IMR-90 (cell line): ENCODE measurements around the gene ADAMTSL2. TPM values are rescaled to one million over a fixed set of nuclear protein-coding genes. Genes with fewer than 3 reads are reported as not detected.

ENCODE experiments used
- ATAC-seq: fragments of 200-7000 bp; cut with Tn5 transposase; 2 replicates; pipeline ENCODE4 v1.9.1; 2020; ENCODE audit warnings: low read depth, mild to moderate bottlenecking, moderate library complexity
- BruUV-seq: library from RNA; stranded (reverse); fragments of 400-500 nt; replicated peaks from 2 replicates; lab custom pipeline; 2021; lab: Mats Ljungman, UMichigan
- CTCF ChIA-PET: fragments of 300-600 bp; formaldehyde crosslinking; extraction: SDS; loops from one replicate; lab custom pipeline; 2021; ENCODE audit warnings: antibody characterized with exemption; lab: Yijun Ruan, JAX
- POLR2A ChIA-PET: fragments of 300-600 bp; sonication (Branson Sonifier 250); formaldehyde crosslinking; loops from one replicate; lab custom pipeline; 2022; ENCODE audit warnings: antibody characterized with exemption; ENCODE audit not compliant: unreplicated experiment; lab: Charles Lee
- DNase-seq: peaks from one replicate; pipeline ENCODE4 v3.0.0; 2013
- H2AFZ ChIP-seq: replicated peaks from 2 replicates; pipeline ENCODE3; 2013; ENCODE audit warnings: low read length, mild to moderate bottlenecking; ENCODE audit not compliant: poor library complexity
- H2AK5ac ChIP-seq: 2 replicates; pipeline ENCODE4 v1.6.1; 2013; ENCODE audit warnings: low read depth, low read length, inconsistent platforms
- H2AK9ac ChIP-seq: replicated peaks from 2 replicates; pipeline ENCODE3; 2013; ENCODE audit warnings: mild to moderate bottlenecking, low read depth, low read length, moderate library complexity; ENCODE audit not compliant: poor library complexity
- H2BK120ac ChIP-seq: 2 replicates; pipeline ENCODE4 v1.6.1; 2013; ENCODE audit warnings: low read depth, low read length, inconsistent platforms
- H2BK15ac ChIP-seq: 3 replicates; pipeline ENCODE4 v1.6.1; 2013; ENCODE audit warnings: low read depth, low read length, inconsistent platforms
- H2BK20ac ChIP-seq: 2 replicates; pipeline ENCODE4 v1.6.1; 2013; ENCODE audit warnings: low read depth, mild to moderate bottlenecking, inconsistent platforms, low read length, moderate library complexity
- H2BK5ac ChIP-seq: 2 replicates; pipeline ENCODE4 v1.6.1; 2013; ENCODE audit warnings: mild to moderate bottlenecking, low read depth, low read length, inconsistent platforms; ENCODE audit not compliant: poor library complexity, severe bottlenecking
- H3K14ac ChIP-seq: replicated peaks from 2 replicates; pipeline ENCODE4 v1.6.1; 2013; ENCODE audit warnings: low read depth, low read length, inconsistent platforms
- H3K18ac ChIP-seq: 2 replicates; pipeline ENCODE4 v1.6.1; 2013; ENCODE audit warnings: low read depth, low read length, control low read depth
- H3K23ac ChIP-seq: 2 replicates; pipeline ENCODE4 v1.6.1; 2013; ENCODE audit warnings: low read depth, low read length, inconsistent platforms
- H3K27ac ChIP-seq: 2 replicates; pipeline ENCODE4 v1.5.1; 2013; ENCODE audit warnings: mild to moderate bottlenecking, control low read depth, low read length; ENCODE audit not compliant: insufficient read depth
- H3K27me3 ChIP-seq: 2 replicates; pipeline ENCODE4 v1.6.1; 2013; ENCODE audit warnings: low read length; ENCODE audit not compliant: control insufficient read depth, insufficient read depth
- H3K36me3 ChIP-seq: 2 replicates; pipeline ENCODE4 v1.6.1; 2013; ENCODE audit warnings: low read length, mixed read lengths; ENCODE audit not compliant: control insufficient read depth, insufficient read depth
- H3K4ac ChIP-seq: 2 replicates; pipeline ENCODE4 v1.6.1; 2013; ENCODE audit warnings: low read depth, low read length, inconsistent platforms
- H3K4me1 ChIP-seq: 2 replicates; pipeline ENCODE4 v1.6.1; 2013; ENCODE audit warnings: low read length, mixed read lengths; ENCODE audit not compliant: control insufficient read depth, insufficient read depth
- H3K4me2 ChIP-seq: 2 replicates; pipeline ENCODE4 v1.6.1; 2013; ENCODE audit warnings: low read depth, mild to moderate bottlenecking, control low read depth, low read length, moderate library complexity
- H3K4me3 ChIP-seq: 2 replicates; pipeline ENCODE4 v1.5.1; 2013; ENCODE audit warnings: low read depth, mild to moderate bottlenecking, control low read depth, low read length, moderate library complexity; ENCODE audit not compliant: insufficient read depth
- H3K56ac ChIP-seq: 2 replicates; pipeline ENCODE4 v1.6.1; 2013; ENCODE audit warnings: low read length, inconsistent platforms; ENCODE audit not compliant: insufficient read depth; ENCODE audit errors: extremely low read depth
- H3K79me1 ChIP-seq, 2 experiments: 2 replicates each; pipeline ENCODE4 v1.6.1; 2013; ENCODE audit warnings: low read length in 2 of 2, inconsistent platforms in 1 of 2, low read depth in 1 of 2
- H3K9ac ChIP-seq: 2 replicates; pipeline ENCODE4 v1.6.1; 2013; ENCODE audit warnings: low read depth, low read length, control low read depth
- H3K9me1 ChIP-seq: 2 replicates; pipeline ENCODE4 v1.6.1; 2013; ENCODE audit warnings: low read length, inconsistent platforms; ENCODE audit not compliant: insufficient read depth
- H3K9me3 ChIP-seq: 2 replicates; pipeline ENCODE4 v1.6.1; 2013; ENCODE audit warnings: low read length; ENCODE audit not compliant: control insufficient read depth, insufficient read depth
- H4K20me1 ChIP-seq: 2 replicates; pipeline ENCODE4 v1.6.1; 2013; ENCODE audit warnings: low read length, inconsistent platforms; ENCODE audit not compliant: insufficient read depth
- H4K5ac ChIP-seq: 2 replicates; pipeline ENCODE4 v1.6.1; 2013; ENCODE audit warnings: mild to moderate bottlenecking, low read depth, low read length, control low read depth
- H4K8ac ChIP-seq, 2 experiments: 2 replicates each; pipeline ENCODE4 v1.6.1; 2013; ENCODE audit warnings: low read depth in 2 of 2, low read length in 2 of 2, control low read depth in 1 of 2, inconsistent platforms in 1 of 2
- H4K91ac ChIP-seq: 2 replicates; pipeline ENCODE4 v1.6.1; 2013; ENCODE audit warnings: low read depth, low read length, inconsistent platforms; ENCODE audit not compliant: insufficient read depth
- BHLHE40 ChIP-seq: fragments of 150-350 bp; IDR thresholded peaks from 2 replicates; pipeline ENCODE4 v1.6.1; 2016; ENCODE audit warnings: mild to moderate bottlenecking, low read depth, low read length
- FOS ChIP-seq: fragments of 150-350 bp; IDR thresholded peaks from 2 replicates; pipeline ENCODE4 v1.6.1; 2016; ENCODE audit warnings: low read depth, low read length
- MAZ ChIP-seq: IDR thresholded peaks from 2 replicates; pipeline ENCODE4 v1.6.1; 2012; ENCODE audit warnings: low read depth, mild to moderate bottlenecking, low read length, improper control_type of control experiment, moderate library complexity, borderline replicate concordance
- RCOR1 ChIP-seq: IDR thresholded peaks from 2 replicates; pipeline ENCODE4 v1.6.1; 2012; ENCODE audit warnings: mild to moderate bottlenecking, low read length, improper control_type of control experiment; ENCODE audit not compliant: insufficient replicate concordance
- SMC3 ChIP-seq: fragments of 150-350 bp; IDR thresholded peaks from 2 replicates; pipeline ENCODE4 v1.6.1; 2016; ENCODE audit warnings: low read depth, mild to moderate bottlenecking, antibody characterized with exemption, low read length, moderate library complexity
- USF2 ChIP-seq: fragments of 150-350 bp; IDR thresholded peaks from 2 replicates; pipeline ENCODE4 v1.6.1; 2017; ENCODE audit warnings: mild to moderate bottlenecking, antibody characterized with exemption, low read length, low read depth
- WGBS, 2 experiments: methylation state at CpG; one replicate each; pipeline versions ENCODE4 v1.1.5 to v1.1.7; 2013; ENCODE audit warnings: missing lambda C conversion rate in 2 of 2; ENCODE audit not compliant: insufficient read length in 1 of 2; ENCODE audit errors: extremely low coverage in 2 of 2; 5-methylcytosine and 5-hydroxymethylcytosine counted together
- dilution Hi-C: fragments of 300-500 bp; cut with HindIII; formaldehyde crosslinking; loops from one replicate; pipeline ENCODE4 v1.14.3; 2018; ENCODE audit warnings: low sequenced_read_pairs; ENCODE audit not compliant: unreplicated experiment
- in situ Hi-C: fragments of 300-500 bp; cut with MboI; formaldehyde crosslinking; loops from 3 replicates; pipeline ENCODE4 v1.14.3; 2019; ENCODE audit warnings: low sequenced_read_pairs, inconsistent platforms, mixed read lengths
- intact Hi-C: fragments of 100-400 bp; cut with micrococcal nuclease; formaldehyde crosslinking; loops from 2 replicates; pipeline ENCODE4 v1.10.0; 2022
- polyA plus RNA-seq, 3 experiments: library from polyadenylated mRNA; depleted of rRNA; stranded (reverse); fragments of >200 nt; gene quantifications; 2 replicates each; pipeline ENCODE4 v1.2.3, GENCODE V29; 2012; ENCODE audit warnings: low replicate concordance in 1 of 3
- total RNA-seq: library from RNA; depleted of rRNA; stranded (reverse); fragments of >200 nt; gene quantifications from 2 replicates; pipeline ENCODE4 v1.2.3, GENCODE V29; 2012
- TF ChIP-seq, protein P1 (sequence below): fragments of 150-350 bp; IDR thresholded peaks from 2 replicates; pipeline ENCODE4 v1.6.1; 2016; ENCODE audit warnings: low read depth, mild to moderate bottlenecking, low read length, moderate library complexity, borderline replicate concordance

The ADAMTSL2 gene
- total and polyA plus RNA-seq, 2 of the 4 experiments (the other 2 are of a cell fraction): not detected

- H2BK20ac ChIP-seq: no peak overlapping the region
- H3K4me2 ChIP-seq: no peak overlapping the region
- peak overlapping the region; percentile 51 for H2AK5ac ChIP-seq
- H3K9me1 ChIP-seq: peaks cover 12% of the 10 kb centered on the region; the same call in 1 of the 2 replicates
- peaks cover 3% of the 10 kb centered on the region; the same call in 1 of the 2 replicates for H4K20me1 ChIP-seq
- H3K9ac ChIP-seq: no peak overlapping the region
- H3K27ac ChIP-seq: no peak overlapping the region
- no peak overlapping the region for H2BK5ac ChIP-seq
- H4K5ac ChIP-seq: no peak overlapping the region
- intact Hi-C loops (no loop called here), dilution Hi-C loops (no loop called here), in situ Hi-C loops (no loop called here)
- no peak overlapping the region for H4K91ac ChIP-seq
- no peak overlapping the region for H3K14ac ChIP-seq
- DNase-seq (no peak), ATAC-seq (no peak)
- peak overlapping the region; percentile 88 for H2AFZ ChIP-seq
- peaks cover 15% of the 10 kb centered on the region; the same call in 1 of the 2 replicates for H3K27me3 ChIP-seq
- H3K4me1 ChIP-seq: peaks cover 10% of the 10 kb centered on the region; the same call in 1 of the 2 replicates
- H4K8ac ChIP-seq: peak overlapping the region in 1 of 2 experiments; percentile 66; a peak in 2 of 4 replicates
- no peak overlapping the region; the same call in 1 of the 2 replicates for H2BK120ac ChIP-seq
- H3K4ac ChIP-seq: peak overlapping the region; percentile 31; the same call in 1 of the 2 replicates
- no peaks in the 10 kb centered on the region; the same call in 1 of the 2 replicates for H3K9me3 ChIP-seq
- H2AK9ac ChIP-seq: peak overlapping the region; percentile 85
- no peak overlapping the region for H3K56ac ChIP-seq
- H3K79me1 ChIP-seq: no peaks in the 10 kb centered on the region
- 94% methylated on average over 10 of the region's 24 CpGs; no CpG with 5 or more reads in 1 of the 2 experiments for WGBS, 2 experiments
- ChIA-PET POLR2A (no interaction called here), CTCF (no interaction called here)
- no peak for TF ChIP-seq MAZ
- TF ChIP-seq USF2: no peak
- TF ChIP-seq, protein P1, sequence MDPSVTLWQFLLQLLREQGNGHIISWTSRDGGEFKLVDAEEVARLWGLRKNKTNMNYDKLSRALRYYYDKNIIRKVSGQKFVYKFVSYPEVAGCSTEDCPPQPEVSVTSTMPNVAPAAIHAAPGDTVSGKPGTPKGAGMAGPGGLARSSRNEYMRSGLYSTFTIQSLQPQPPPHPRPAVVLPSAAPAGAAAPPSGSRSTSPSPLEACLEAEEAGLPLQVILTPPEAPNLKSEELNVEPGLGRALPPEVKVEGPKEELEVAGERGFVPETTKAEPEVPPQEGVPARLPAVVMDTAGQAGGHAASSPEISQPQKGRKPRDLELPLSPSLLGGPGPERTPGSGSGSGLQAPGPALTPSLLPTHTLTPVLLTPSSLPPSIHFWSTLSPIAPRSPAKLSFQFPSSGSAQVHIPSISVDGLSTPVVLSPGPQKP: no peak
- no peak for TF ChIP-seq RCOR1
- TF ChIP-seq SMC3: no peak
- TF ChIP-seq FOS: no peak
- TF ChIP-seq BHLHE40: no peak
- no peak overlapping the region for H3K4me3 ChIP-seq
- no peaks in the 10 kb centered on the region for H3K36me3 ChIP-seq
- H3K23ac ChIP-seq: no peak overlapping the region
- BruUV-seq: no TSS peak
- no peak overlapping the region for H2BK15ac ChIP-seq
- H3K18ac ChIP-seq: no peak overlapping the region
These were observed 27.1 kb upstream of the ADAMTSL2 start for GRCh38 chr9:133507246-133507965.
